HG02938 (cell line): ENCODE results near the gene KYAT1.
"Not testable (repeated sequence)": the region's sequence is repeated elsewhere in the genome, so short reads cannot be mapped to it uniquely, and the experiment has no call there.

ENCODE experiments used
- ATAC-seq: cut with Tn5 transposase; IDR thresholded peaks from one replicate; pipeline ENCODE4 v1.9.1; 2021; ENCODE audit warnings: mild to moderate bottlenecking, moderate library complexity; ENCODE audit not compliant: unreplicated experiment

KYAT1 gene

GRCh38 chr9:128886211-128886891, 4.6 kb upstream of the KYAT1 start:
- no peak for ATAC-seq

- no peak for ATAC-seq
Observed at GRCh38 chr9:128885798-128886197, 4.0 kb upstream of the KYAT1 start.

GRCh38 chr9:128885376-128885775, 3.6 kb upstream of the KYAT1 start:
- ATAC-seq, result no peak

- no peak for ATAC-seq
Observed at GRCh38 chr9:128884164-128884563, 2.4 kb upstream of the KYAT1 start.

- no peak for ATAC-seq
Observed at GRCh38 chr9:128882677-128883603, 1.2 kb upstream of the KYAT1 start.

- ATAC-seq, result no peak
Observed at GRCh38 chr9:128877852-128878251, 3.9 kb downstream of the KYAT1 start.

- not testable (repeated sequence) for ATAC-seq
Observed at GRCh38 chr9:128870941-128871265, 10.8 kb downstream of the KYAT1 start.

GRCh38 chr9:128870128-128870940, 11.4 kb downstream of the KYAT1 start:
- no peak for ATAC-seq

- ATAC-seq, result no peak
Observed at GRCh38 chr9:128863647-128864046, 18.1 kb downstream of the KYAT1 start.

GRCh38 chr9:128862401-128862851, 19.3 kb downstream of the KYAT1 start:
- ATAC-seq, result no peak

GRCh38 chr9:128861501-128861900, 20.2 kb downstream of the KYAT1 start:
- no peak for ATAC-seq

GRCh38 chr9:128860937-128861336, 20.8 kb downstream of the KYAT1 start:
- no peak for ATAC-seq

GRCh38 chr9:128858476-128858875, 23.3 kb downstream of the KYAT1 start:
- ATAC-seq, result not testable (repeated sequence)

GRCh38 chr9:128854454-128854853, 27.3 kb downstream of the KYAT1 start:
- not testable (repeated sequence) for ATAC-seq

GRCh38 chr9:128852646-128853045, 29.1 kb downstream of the KYAT1 start:
- not testable (repeated sequence) for ATAC-seq

- not testable (repeated sequence) for ATAC-seq
Observed at GRCh38 chr9:128851779-128852600, 29.8 kb downstream of the KYAT1 start.

- ATAC-seq, result not testable (repeated sequence)
Observed at GRCh38 chr9:128851024-128851423, 30.7 kb downstream of the KYAT1 start.

GRCh38 chr9:128847803-128848202, 33.9 kb downstream of the KYAT1 start:
- ATAC-seq, result no peak

GRCh38 chr9:128846680-128847030, 35.1 kb downstream of the KYAT1 start:
- no peak for ATAC-seq

- no peak for ATAC-seq
Observed at GRCh38 chr9:128845186-128845931, 36.4 kb downstream of the KYAT1 start.
